HG03565 (cell line): ENCODE measurements around the gene FASTKD3.

Experiments
- ATAC-seq: cut with Tn5 transposase; IDR thresholded peaks from one replicate; pipeline ENCODE4 v1.9.1; 2021; ENCODE audit warnings: mild to moderate bottlenecking, moderate library complexity; ENCODE audit not compliant: unreplicated experiment

FASTKD3 gene

GRCh38 chr5:7881091-7881490, 12.3 kb upstream of the FASTKD3 start:
- no peak for ATAC-seq

- ATAC-seq, result peak; percentile 97
These were observed 9.6 kb upstream of the FASTKD3 start for GRCh38 chr5:7878381-7878873.

- no peak for ATAC-seq
These were observed 9.0 kb upstream of the FASTKD3 start for GRCh38 chr5:7877851-7878250.

GRCh38 chr5:7876867-7877266, 8.0 kb upstream of the FASTKD3 start:
- ATAC-seq, result peak; percentile 40

- ATAC-seq, result no peak
These were observed 6.3 kb upstream of the FASTKD3 start for GRCh38 chr5:7875151-7875550.

- no peak for ATAC-seq
These were observed 5.8 kb upstream of the FASTKD3 start for GRCh38 chr5:7874639-7875038.

GRCh38 chr5:7873216-7873615, 4.4 kb upstream of the FASTKD3 start:
- no peak for ATAC-seq

GRCh38 chr5:7872517-7873130, 3.8 kb upstream of the FASTKD3 start:
- ATAC-seq, result no peak

GRCh38 chr5:7871653-7872052, 2.8 kb upstream of the FASTKD3 start:
- ATAC-seq, result peak; percentile 30

GRCh38 chr5:7869474-7870136, 774 bp upstream of the FASTKD3 start:
- ATAC-seq, result no peak

- ATAC-seq, result no peak
These were observed 431 bp downstream of the FASTKD3 start for GRCh38 chr5:7868427-7868772.

GRCh38 chr5:7867260-7867659, 1.6 kb downstream of the FASTKD3 start:
- ATAC-seq, result no peak

GRCh38 chr5:7866196-7866595, 2.6 kb downstream of the FASTKD3 start:
- no peak for ATAC-seq

GRCh38 chr5:7857926-7858632, 10.8 kb downstream of the FASTKD3 start:
- ATAC-seq, result no peak

- ATAC-seq, result no peak
These were observed 11.5 kb downstream of the FASTKD3 start for GRCh38 chr5:7857361-7857760.

GRCh38 chr5:7856855-7857254, 12.0 kb downstream of the FASTKD3 start:
- ATAC-seq, result peak; percentile 37

- no peak for ATAC-seq
These were observed 13.2 kb downstream of the FASTKD3 start for GRCh38 chr5:7855611-7856010.

- no peak for ATAC-seq
These were observed 15.8 kb downstream of the FASTKD3 start for GRCh38 chr5:7852988-7853387.

GRCh38 chr5:7852542-7852941, 16.3 kb downstream of the FASTKD3 start:
- no peak for ATAC-seq

GRCh38 chr5:7851617-7852289, 17.1 kb downstream of the FASTKD3 start:
- ATAC-seq, result no peak

- ATAC-seq, result no peak
These were observed 17.6 kb downstream of the FASTKD3 start for GRCh38 chr5:7851240-7851592.
